ENCODE measurements around the gene CACNG4. TPM values are rescaled to one million over a fixed set of nuclear protein-coding genes. Genes with fewer than 3 reads are reported as not detected.

Gene CACNG4
- total and polyA plus RNA-seq, 9 of the 15 experiments (the other 6 are each of a cell fraction or from before 2014, with no cell fraction given): 0.07 TPM; not detected in 8

DNA sequence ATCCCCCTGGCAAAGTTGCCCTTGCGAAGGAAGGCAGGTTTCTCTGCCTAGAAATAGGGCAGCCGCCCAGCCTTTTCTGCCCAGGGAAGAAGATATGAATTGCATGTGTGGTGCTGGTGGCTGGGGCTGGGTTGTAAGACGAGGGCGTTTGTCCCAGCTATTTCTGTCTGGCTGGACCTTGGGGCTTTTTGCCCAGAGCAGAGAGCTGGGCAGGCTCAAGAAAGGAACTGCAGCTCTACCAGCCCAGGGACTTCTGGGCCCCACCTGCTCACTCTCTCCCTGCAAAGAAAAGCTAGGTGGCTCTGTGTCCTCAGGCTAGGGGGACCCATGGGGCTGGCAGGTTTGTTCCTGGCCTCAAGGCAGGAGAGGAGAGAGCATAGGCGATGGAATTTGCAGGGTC, 80.4 kb downstream of the CACNG4 start:
- Histone ChIP-seq H4K20me1 (replicated peaks; ENCODE audit: control insufficient read depth, insufficient read depth, low read length) (no peaks in the 10 kb centered on the region), H3K27me3 (ENCODE audit: control insufficient read depth in 2 of 2, insufficient read depth in 2 of 2, low read length in 2 of 2) (peaks cover 29 to 64% of the 10 kb centered on the region in 2 experiments), H3K36me3 (ENCODE audit: control insufficient read depth, insufficient read depth, low read length) (no peaks in the 10 kb centered on the region), H3K4me1 (replicated peaks in 1 of 2; ENCODE audit: control insufficient read depth in 2 of 2, insufficient read depth in 2 of 2, low read length in 2 of 2) (peaks cover 0 to 8% of the 10 kb centered on the region in 2 experiments; a peak in 2 of 5 replicates), H3K9ac (ENCODE audit: insufficient read depth in 1 of 2, low read depth in 2 of 2, low read length in 2 of 2) (no peak overlapping the region), H3K79me2 (ENCODE audit: control insufficient read depth, insufficient read depth, low read length) (no peaks in the 10 kb centered on the region), H3K4me2 (ENCODE audit: insufficient read depth, low read length) (no peak overlapping the region), H3K27ac (ENCODE audit: extremely low read depth, low read depth, low read length) (no peak overlapping the region), H3K9me1 (ENCODE audit: control insufficient read depth, insufficient read depth, low read length) (no peaks in the 10 kb centered on the region), H2AFZ (ENCODE audit: low read depth, low read length) (no peak overlapping the region), H3K4me3 (no peak overlapping the region), H3K9me3 (replicated peaks; ENCODE audit: control insufficient read depth, insufficient read depth, low read depth, low read length) (no peaks in the 10 kb centered on the region; the same call in 1 of the 2 replicates)
- ChIA-PET POLR2A (interaction anchor here (0.6 to 1.5 kb wide), 2 partner anchors 24 to 174 kb away, joined by 3 read pairs; no protein-coding TSS in a partner anchor), CTCF (ENCODE audit: low intra/inter-chr PET ratio) (no interaction called here)
- BruUV-seq (replicated peaks): no TSS peak
- ATAC-seq: no peak; the same call in 2 of the 3 replicates
- TF ChIP-seq ZFP91 (CRISPR knock-in tag; IDR thresholded peaks at IDR 0.05) (no peak), SMARCA5 (IDR thresholded peaks at IDR 0.05) (no peak), TOE1 (IDR thresholded peaks at IDR 0.05; ENCODE audit: borderline replicate concordance) (no peak), TOE1 (CRISPR knock-in tag; IDR thresholded peaks at IDR 0.05; ENCODE audit: borderline replicate concordance, low read depth) (no peak)
- in situ Hi-C loops (cut with MboI) (no loop called here), intact Hi-C loops (cut with micrococcal nuclease) (no loop called here)
- no peak for DNase-seq (ENCODE audit: extremely low read depth in 1 of 4, low spot score in 3 of 4)
- no peak for FAIRE-seq
- 2% methylated on average over 5 of the region's 5 CpGs for WGBS (ENCODE audit: insufficient coverage, low coverage, missing lambda C conversion rate)

Measured in K562 (cell line).